GM19099 (cell line): ENCODE results near the gene SRPK2.

Experiments used
- POLR2A ChIP-seq: IDR thresholded peaks from 3 replicates; pipeline ENCODE4 v1.6.1; 2011; ENCODE audit warnings: low read depth; ENCODE audit not compliant: insufficient read length; ENCODE audit errors: extremely low read depth

SRPK2 gene

GRCh38 chr7:105156731-105157130 lies 232.0 kb downstream of the SRPK2 start:
- no peak for TF ChIP-seq POLR2A

GRCh38 chr7:105154084-105154483 lies 234.6 kb downstream of the SRPK2 start:
- no peak for TF ChIP-seq POLR2A

DNA sequence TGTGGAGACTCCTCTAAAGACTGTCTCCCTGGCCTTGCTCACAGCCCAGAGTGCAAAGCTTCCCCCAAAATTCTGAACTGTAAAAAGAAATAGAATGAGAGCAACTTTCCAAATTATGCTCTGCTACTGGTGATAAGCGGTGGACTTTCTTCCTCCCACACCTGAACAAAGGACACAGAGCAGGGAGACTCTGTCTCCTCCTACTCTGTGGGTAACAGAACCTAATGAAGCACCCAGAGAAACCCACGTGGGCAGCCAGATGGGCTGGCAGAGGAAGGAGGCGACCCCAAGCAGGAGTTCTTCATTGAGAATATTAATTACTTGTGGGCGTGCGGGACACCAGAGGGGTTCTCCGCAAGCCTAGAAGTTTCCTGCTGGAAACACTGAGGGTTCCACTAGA lies 235.2 kb downstream of the SRPK2 start:
- no peak for TF ChIP-seq POLR2A

DNA sequence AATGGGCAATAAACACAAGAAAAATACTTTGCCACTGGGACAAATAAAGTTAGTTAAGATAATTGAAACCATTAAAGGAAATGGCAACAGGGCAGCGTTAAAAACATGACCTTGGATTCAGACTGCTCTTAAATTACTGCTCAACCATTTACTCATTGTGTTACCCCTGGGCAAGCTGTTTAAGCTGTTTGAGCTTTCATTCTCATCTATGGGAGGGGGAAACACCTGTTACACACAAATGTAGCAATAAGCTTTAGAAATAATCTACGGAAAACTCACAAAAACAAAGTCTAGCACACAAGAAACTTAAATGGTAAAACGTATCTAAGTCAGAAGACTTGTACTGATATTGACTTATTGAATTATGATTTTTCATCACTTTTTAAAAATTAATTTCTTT lies 237.6 kb downstream of the SRPK2 start:
- TF ChIP-seq POLR2A: no peak

DNA sequence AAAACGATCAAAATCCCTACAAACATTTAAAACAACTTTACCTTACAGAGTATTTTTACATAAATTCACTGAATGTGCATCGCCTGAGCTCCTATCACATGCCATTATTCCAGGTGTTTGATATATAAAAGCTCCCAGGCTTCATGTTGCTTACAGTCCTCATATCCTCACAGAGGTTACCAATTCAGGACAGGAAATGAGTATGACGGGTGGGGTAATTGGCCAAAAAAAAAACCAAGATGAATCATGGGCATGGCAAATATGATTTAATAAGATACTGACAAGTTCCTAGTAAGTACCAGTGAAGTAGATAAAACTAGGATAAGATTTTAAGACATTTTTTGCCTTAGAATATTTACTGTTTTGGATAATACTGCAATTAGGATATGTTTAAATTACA lies 238.9 kb downstream of the SRPK2 start:
- TF ChIP-seq POLR2A: no peak

DNA sequence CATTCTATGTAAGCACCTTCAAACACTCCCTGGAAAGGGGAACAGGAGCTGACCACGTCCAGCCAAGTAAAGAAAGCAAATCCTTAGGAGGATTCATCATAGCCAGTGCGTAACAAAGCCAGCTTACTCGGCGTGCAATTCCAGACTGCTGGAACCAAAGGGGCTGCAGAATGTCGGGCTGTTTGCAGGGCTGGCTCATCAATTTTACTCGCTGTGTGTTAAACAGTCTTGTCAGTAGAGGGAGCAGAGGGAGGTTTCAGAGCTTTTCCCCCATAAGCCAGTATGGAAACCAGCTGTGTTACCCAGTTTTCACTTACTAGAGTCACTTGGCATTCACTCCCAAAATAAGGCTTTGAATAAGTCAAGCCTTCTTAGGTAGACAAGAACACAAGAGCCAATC lies 247.7 kb downstream of the SRPK2 start:
- TF ChIP-seq POLR2A: no peak

GRCh38 chr7:105139381-105139780 lies 249.3 kb downstream of the SRPK2 start:
- TF ChIP-seq POLR2A: no peak

DNA sequence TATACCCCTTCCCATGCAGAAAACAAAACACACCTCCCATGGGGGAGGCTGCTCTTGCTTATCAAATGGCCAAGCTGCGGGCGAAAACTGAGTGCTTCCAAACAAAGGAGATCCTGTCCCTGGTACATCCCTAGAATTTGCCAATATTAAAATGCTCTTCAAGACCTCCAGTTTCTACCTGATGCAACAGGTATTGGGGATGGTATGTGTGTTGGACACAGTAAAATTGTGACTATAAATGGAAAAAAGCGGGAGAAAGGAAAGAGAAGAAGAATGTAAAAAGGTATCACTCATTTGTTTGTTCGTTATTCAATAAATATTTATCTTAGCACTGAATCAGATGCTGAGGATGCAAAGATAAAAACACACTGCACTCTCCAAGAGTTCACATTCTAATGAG lies 250.8 kb downstream of the SRPK2 start:
- no peak for TF ChIP-seq POLR2A

DNA sequence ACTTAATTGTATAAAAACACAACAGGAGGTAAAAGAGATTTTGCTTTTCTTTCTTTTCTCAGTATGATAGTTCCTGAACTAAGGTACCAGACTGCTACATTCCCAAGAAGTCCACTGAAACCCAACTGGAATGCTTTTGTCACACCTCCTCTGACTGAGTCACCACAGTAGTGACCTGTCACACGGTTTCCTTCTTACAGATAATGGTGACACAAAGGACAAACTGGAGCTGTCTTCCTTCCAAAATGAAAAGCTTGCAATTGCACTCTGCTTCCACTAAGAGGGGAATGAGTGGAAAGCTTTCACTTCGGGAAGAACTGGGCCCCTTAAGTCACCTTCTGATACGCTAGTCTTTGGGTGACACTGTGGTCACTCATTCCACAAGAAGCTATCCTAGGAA lies 252.5 kb downstream of the SRPK2 start:
- TF ChIP-seq POLR2A: no peak

- TF ChIP-seq POLR2A: no peak
These were observed 254.6 kb downstream of the SRPK2 start for GRCh38 chr7:105133986-105134655.

- TF ChIP-seq POLR2A: no peak
These were observed 255.4 kb downstream of the SRPK2 start for GRCh38 chr7:105133358-105133757.

DNA sequence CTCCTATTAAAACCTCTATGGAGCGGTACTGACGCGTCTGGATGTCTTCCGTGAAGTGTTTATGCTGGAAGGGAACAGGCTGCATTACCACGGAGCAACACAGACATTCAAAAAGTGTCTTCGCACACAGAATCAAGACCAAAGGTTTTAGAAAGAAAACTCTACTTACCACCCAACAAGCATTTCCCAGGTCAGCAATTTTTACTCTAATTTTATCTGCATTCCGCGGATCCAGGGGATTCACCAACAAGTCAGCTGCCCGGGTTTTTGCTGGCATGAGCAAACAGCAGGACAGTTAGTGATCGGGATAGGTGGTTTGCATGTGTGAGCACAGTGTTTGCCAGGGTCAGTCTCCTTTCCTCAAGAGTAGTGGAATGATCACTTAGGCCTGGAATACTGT lies 255.9 kb downstream of the SRPK2 start:
- TF ChIP-seq POLR2A: no peak

DNA sequence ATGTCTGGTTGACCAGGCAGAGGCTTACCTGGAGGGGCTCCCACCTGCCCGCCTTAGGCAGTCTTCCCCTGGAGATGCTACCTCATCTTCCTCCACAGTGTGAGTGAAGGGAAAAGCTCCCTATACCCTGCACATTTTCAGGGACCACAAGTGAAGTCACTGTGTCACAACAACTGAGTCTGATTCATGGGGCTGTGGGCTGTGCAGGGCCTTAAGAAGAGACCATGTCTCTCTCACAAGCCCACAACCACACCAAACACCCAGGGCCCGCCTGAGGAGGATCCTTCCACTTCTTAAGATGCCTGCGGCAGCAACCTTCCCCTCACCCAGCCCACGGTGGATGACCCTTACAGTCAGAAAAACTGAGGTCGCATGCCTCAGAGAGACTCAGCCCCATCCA lies 256.4 kb downstream of the SRPK2 start:
- no peak for TF ChIP-seq POLR2A

DNA sequence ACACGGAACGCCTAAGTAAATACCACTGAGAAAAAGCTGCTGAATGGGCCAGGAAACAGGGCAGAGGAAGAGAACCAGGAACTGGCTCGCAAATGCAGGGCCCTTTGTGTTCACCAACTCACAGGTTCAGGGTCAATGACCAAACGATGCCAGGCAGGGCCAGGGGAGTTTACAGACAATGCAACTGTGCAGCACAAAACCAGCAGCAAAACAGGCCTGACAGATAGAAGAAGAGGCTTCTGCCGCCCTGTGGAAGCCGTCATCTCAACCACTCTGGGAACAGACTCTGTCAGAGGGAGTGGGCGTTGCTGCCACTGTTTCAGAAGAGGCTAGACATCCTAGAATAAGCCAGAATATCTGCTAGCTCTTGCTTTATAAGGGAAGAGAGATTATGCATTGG lies 256.8 kb downstream of the SRPK2 start:
- TF ChIP-seq POLR2A: no peak

GRCh38 chr7:105131033-105131656 lies 257.6 kb downstream of the SRPK2 start:
- TF ChIP-seq POLR2A: no peak

DNA sequence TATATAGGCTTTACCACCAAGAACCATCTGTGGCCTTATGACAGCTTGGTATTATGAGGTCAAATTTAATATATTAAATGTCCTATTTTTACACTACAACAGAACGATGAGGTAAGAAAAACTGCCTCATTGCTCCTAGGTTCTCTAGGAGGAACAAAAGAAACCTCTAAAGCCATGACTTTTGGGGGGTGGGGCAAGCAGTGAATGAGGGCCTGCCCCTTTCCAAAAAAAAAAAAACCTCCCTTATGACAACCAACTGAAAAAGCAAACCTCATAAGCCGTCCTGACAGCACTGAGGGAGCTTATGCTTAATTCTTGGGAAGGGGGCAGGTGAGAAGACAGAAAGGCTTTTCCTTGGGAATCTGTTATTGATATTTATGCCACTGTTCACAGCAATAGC lies 258.1 kb downstream of the SRPK2 start:
- no peak for TF ChIP-seq POLR2A

GRCh38 chr7:105130048-105130447 lies 258.7 kb downstream of the SRPK2 start:
- TF ChIP-seq POLR2A: no peak
